GM18907 (cell line): ENCODE data around the gene MYO10.
"Not testable (repeated sequence)": the region's sequence is repeated elsewhere in the genome, so short reads cannot be mapped to it uniquely, and the experiment has no call there.

ENCODE experiments used
- ATAC-seq: cut with Tn5 transposase; IDR thresholded peaks from one replicate; pipeline ENCODE4 v1.9.1; 2021; ENCODE audit warnings: mild to moderate bottlenecking, moderate library complexity; ENCODE audit not compliant: unreplicated experiment

Gene MYO10

GRCh38 chr5:16831326-16831725, 104.8 kb downstream of the MYO10 start:
- ATAC-seq, result not testable (repeated sequence)

GRCh38 chr5:16827755-16828154, 108.3 kb downstream of the MYO10 start:
- no peak for ATAC-seq

GRCh38 chr5:16826379-16827125, 109.5 kb downstream of the MYO10 start:
- no peak for ATAC-seq

GRCh38 chr5:16819522-16820167, 116.4 kb downstream of the MYO10 start:
- ATAC-seq, result no peak

- ATAC-seq, result no peak
Observed at GRCh38 chr5:16815432-16815831, 120.7 kb downstream of the MYO10 start.

GRCh38 chr5:16812911-16813310, 123.2 kb downstream of the MYO10 start:
- ATAC-seq, result no peak

GRCh38 chr5:16812448-16812847, 123.6 kb downstream of the MYO10 start:
- no peak for ATAC-seq

- ATAC-seq, result no peak
Observed at GRCh38 chr5:16810208-16810854, 125.8 kb downstream of the MYO10 start.

GRCh38 chr5:16809395-16810207, 126.5 kb downstream of the MYO10 start:
- no peak for ATAC-seq

- ATAC-seq, result no peak
Observed at GRCh38 chr5:16809010-16809394, 127.1 kb downstream of the MYO10 start.

- no peak for ATAC-seq
Observed at GRCh38 chr5:16808021-16808420, 128.1 kb downstream of the MYO10 start.

GRCh38 chr5:16807547-16807864, 128.6 kb downstream of the MYO10 start:
- no peak for ATAC-seq

GRCh38 chr5:16806711-16807546, 129.2 kb downstream of the MYO10 start:
- no peak for ATAC-seq

GRCh38 chr5:16805486-16805885, 130.6 kb downstream of the MYO10 start:
- no peak for ATAC-seq

- ATAC-seq, result no peak
Observed at GRCh38 chr5:16803831-16804230, 132.3 kb downstream of the MYO10 start.

GRCh38 chr5:16800477-16800876, 135.6 kb downstream of the MYO10 start:
- ATAC-seq, result no peak

- no peak for ATAC-seq
Observed at GRCh38 chr5:16799796-16800195, 136.3 kb downstream of the MYO10 start.

- ATAC-seq, result no peak
Observed at GRCh38 chr5:16797951-16798350, 138.1 kb downstream of the MYO10 start.

GRCh38 chr5:16794269-16794913, 141.7 kb downstream of the MYO10 start:
- no peak for ATAC-seq
